SH-SY5Y (cell line): Measurements from ENCODE around the gene FAM161A.

Experiments
- GATA2 ChIP-seq: IDR thresholded peaks from 2 replicates; pipeline ENCODE4 v1.6.1; 2011; ENCODE audit warnings: mild to moderate bottlenecking, low read depth, low read length
- GATA3 ChIP-seq: IDR thresholded peaks from 2 replicates; pipeline ENCODE4 v1.6.1; 2011; ENCODE audit warnings: low read depth, mild to moderate bottlenecking, low read length, moderate library complexity

DNA sequence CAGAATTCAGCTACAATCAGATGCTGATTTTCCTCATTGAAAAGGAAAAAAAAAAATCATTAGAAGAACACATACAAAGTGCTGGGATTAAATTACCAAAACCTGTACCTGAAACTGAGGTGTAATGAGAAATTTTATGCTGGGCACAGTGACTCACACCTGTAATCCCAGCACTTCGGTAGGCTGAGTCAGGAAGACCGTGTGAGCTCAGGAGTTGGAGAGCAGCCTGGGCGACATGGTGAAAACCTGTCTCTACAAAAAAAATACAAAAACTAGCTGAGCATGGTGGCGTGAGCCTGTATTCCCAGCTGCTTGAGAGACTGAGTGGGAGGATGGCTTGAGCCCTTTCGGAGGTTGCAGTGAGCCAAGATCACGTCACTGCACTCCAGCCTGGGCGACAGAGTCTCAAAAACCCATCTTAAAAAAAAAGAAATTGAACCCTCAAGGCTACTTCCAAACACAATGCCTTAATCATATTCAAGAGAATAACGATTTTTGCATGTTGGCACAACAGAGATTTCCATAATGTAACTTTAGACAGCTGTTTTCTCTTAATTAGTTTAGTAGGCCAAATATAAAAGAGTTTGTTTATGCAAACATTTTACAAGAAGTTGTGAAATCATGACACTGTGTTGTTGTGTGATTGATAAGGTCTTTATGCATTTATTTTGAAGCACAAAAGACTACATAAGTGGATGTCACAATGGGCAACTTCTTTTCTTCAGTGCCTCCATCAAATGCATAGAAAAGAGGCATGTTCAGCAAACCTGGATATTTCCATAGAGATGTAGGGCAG lies 63.9 kb downstream of the FAM161A start:
- TF ChIP-seq GATA3: no peak
- no peak for TF ChIP-seq GATA2
